Upper lobe of left lung (tissue), 6 donors: ENCODE measurements around the gene KMT2C. TPM values are rescaled to one million over a fixed set of nuclear protein-coding genes. Genes with fewer than 3 reads are reported as not detected.
A peak's percentile ranks its signal among the peaks of the same experiment; 100 is the strongest.

ENCODE experiments used
- ATAC-seq, 2 donors: fragments of 200-7000 bp; cut with Tn5 transposase; one replicate each; pipeline ENCODE4 v1.9.1; 2022; ENCODE audit warnings: mild to moderate bottlenecking in 2 of 2, moderate library complexity in 2 of 2; ENCODE audit not compliant: low FRiP score in 2 of 2
- DNase-seq, 2 donors: peaks; one replicate each; pipeline ENCODE4 v3.0.0-alpha.2; 2019 to 2020
- H3K27ac ChIP-seq, 4 donors: fragments of 200-600 bp; sonication (generic); one replicate each; pipeline ENCODE4 v1.5.1; 2016 to 2019
- H3K27me3 ChIP-seq, 4 donors: fragments of 200-600 bp; sonication (generic); one replicate each; pipeline ENCODE4 v1.5.1; 2017 to 2019
- H3K36me3 ChIP-seq, 4 donors: fragments of 200-600 bp; sonication (generic); one replicate each; pipeline ENCODE4 v1.5.1; 2016 to 2019
- H3K4me1 ChIP-seq, 4 donors: fragments of 200-600 bp; sonication (generic); one replicate each; pipeline ENCODE4 v1.5.1; 2018 to 2019
- H3K4me3 ChIP-seq, 4 donors: fragments of 200-600 bp; sonication (generic); one replicate each; pipeline ENCODE4 v1.5.1; 2017 to 2019; ENCODE audit warnings: mild to moderate bottlenecking in 2 of 4, moderate library complexity in 1 of 4
- H3K9me3 ChIP-seq, 4 donors: fragments of 200-600 bp; sonication (generic); one replicate each; pipeline ENCODE4 v1.5.1; 2018 to 2019
- CTCF ChIP-seq, 6 experiments: fragments of 450-650 bp in 4 of 6; fragments of 200-600 bp in 2 of 6; sonication (generic) in 2 of 6; IDR thresholded peaks; one replicate each; pipeline ENCODE4 v1.5.1; 2016 to 2019; ENCODE audit warnings: antibody characterized with exemption in 6 of 6
- EP300 ChIP-seq, 4 donors: sonication (generic); formaldehyde crosslinking; IDR thresholded peaks; one replicate each; pipeline ENCODE4 v1.5.1; 2017; ENCODE audit warnings: antibody characterized with exemption in 4 of 4, control low read depth in 2 of 4
- POLR2A ChIP-seq, 4 donors: fragments of 450-650 bp; IDR thresholded peaks; one replicate each; pipeline ENCODE4 v1.5.1; 2016 to 2017; ENCODE audit warnings: antibody characterized with exemption in 4 of 4, mild to moderate bottlenecking in 2 of 4
- POLR2AphosphoS5 ChIP-seq, 2 donors: sonication (generic); formaldehyde crosslinking; IDR thresholded peaks; one replicate each; pipeline ENCODE4 v1.5.1; 2017; ENCODE audit warnings: antibody characterized with exemption in 2 of 2
- WGBS, 2 donors: methylation state at CpG; one replicate each; pipeline ENCODE4 v1.1.5; 2017 to 2018; 5-methylcytosine and 5-hydroxymethylcytosine counted together
- total RNA-seq, 6 donors: library from RNA; depleted of rRNA in 4 of 6; stranded (reverse); fragments of >200 nt in 4 of 6; gene quantifications; one replicate each; pipeline versions ENCODE4 v1.1.0 to v1.2.1, GENCODE V29; 2016 to 2021
- donor health status: DM: no; HTN: no; CAD: no; lungs with moderate emphysema.
- donor health status: DM: no; HTN: yes; CAD: no; lungs with severe emphysema.

KMT2C gene
- total RNA-seq, 6 donors from 2014 or later: 60.5 to 108 (median 85.0) TPM

GRCh38 chr7:152335900-152336571, 99.8 kb downstream of the KMT2C start:
- no peaks in the 10 kb centered on the region for H3K9me3 ChIP-seq
- peak overlapping the region in 2 of 4 donors; percentile 15 to 17 for H3K4me3 ChIP-seq
- H3K27me3 ChIP-seq: no peaks in the 10 kb centered on the region
- peak in 1 of 2 donors; percentile 28 for ATAC-seq
- 45% methylated on average over 2 of the region's 2 CpGs for WGBS, 2 donors
- no peak for TF ChIP-seq CTCF (IDR thresholded peaks at IDR 0.05)
- TF ChIP-seq POLR2AphosphoS5 (IDR thresholded peaks at IDR 0.05): no peak
- TF ChIP-seq POLR2A (IDR thresholded peaks at IDR 0.05): no peak
- TF ChIP-seq EP300 (IDR thresholded peaks at IDR 0.05): no peak
- no peaks in the 10 kb centered on the region for H3K36me3 ChIP-seq
- no peak for DNase-seq
- peaks cover 23 to 42% (median 32%) of the 10 kb centered on the region in 4 donors for H3K4me1 ChIP-seq
- peak overlapping the region; percentile 19 to 41 (median 32) for H3K27ac ChIP-seq

DNA sequence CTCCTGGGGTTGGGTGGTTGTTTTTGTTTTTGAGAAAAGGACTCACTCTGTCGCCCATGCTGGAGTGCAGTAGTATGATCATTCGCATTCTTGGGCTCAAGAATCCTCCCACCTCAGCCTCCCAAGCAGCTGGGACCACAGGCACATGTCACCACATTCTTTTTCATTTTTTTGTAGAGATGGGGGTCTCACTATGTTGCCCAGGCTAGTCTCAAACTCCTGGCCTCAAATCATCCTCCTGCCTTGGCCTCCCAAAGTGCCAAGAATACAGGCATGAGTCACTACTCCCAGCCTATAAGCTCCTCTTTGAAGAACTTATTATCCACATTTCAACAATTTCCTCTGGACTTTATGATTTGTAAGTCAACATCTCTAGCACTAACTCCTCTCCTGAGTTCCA, 102.7 kb downstream of the KMT2C start:
- DNase-seq (no peak), ATAC-seq (no peak)
- WGBS, 2 donors: 93 to 100% methylated on average over 2 of the region's 2 CpGs
- Histone ChIP-seq H3K4me1 (peaks cover 21 to 26% (median 24%) of the 10 kb centered on the region in 4 donors), H3K9me3 (no peaks in the 10 kb centered on the region), H3K36me3 (peaks cover 0 to 14% (median 5%) of the 10 kb centered on the region in 4 donors), H3K27me3 (no peaks in the 10 kb centered on the region), H3K4me3 (no peak overlapping the region), H3K27ac (no peak overlapping the region)
- TF ChIP-seq CTCF (IDR thresholded peaks at IDR 0.05) (no peak), POLR2A (IDR thresholded peaks at IDR 0.05) (no peak), POLR2AphosphoS5 (IDR thresholded peaks at IDR 0.05) (no peak), EP300 (IDR thresholded peaks at IDR 0.05) (no peak)

GRCh38 chr7:152330827-152331226, 105.0 kb downstream of the KMT2C start:
- DNase-seq: no peak
- WGBS, 2 donors: 88 to 98% methylated on average over 2 of the region's 2 CpGs
- H3K36me3 ChIP-seq: peaks cover 0 to 20% (median 8%) of the 10 kb centered on the region in 4 donors
- H3K9me3 ChIP-seq: no peaks in the 10 kb centered on the region
- no peak overlapping the region for H3K4me3 ChIP-seq
- no peak overlapping the region for H3K27ac ChIP-seq
- peaks cover 6 to 10% (median 7%) of the 10 kb centered on the region in 4 donors for H3K4me1 ChIP-seq
- no peaks in the 10 kb centered on the region for H3K27me3 ChIP-seq
- no peak for ATAC-seq
- no peak for TF ChIP-seq EP300 (IDR thresholded peaks at IDR 0.05)
- TF ChIP-seq POLR2A (IDR thresholded peaks at IDR 0.05): no peak
- no peak for TF ChIP-seq POLR2AphosphoS5 (IDR thresholded peaks at IDR 0.05)
- TF ChIP-seq CTCF (IDR thresholded peaks at IDR 0.05): no peak

GRCh38 chr7:152329469-152329868, 106.3 kb downstream of the KMT2C start:
- no peak for DNase-seq
- H3K36me3 ChIP-seq: peaks cover 0 to 20% (median 8%) of the 10 kb centered on the region in 4 donors
- H3K27me3 ChIP-seq: no peaks in the 10 kb centered on the region
- TF ChIP-seq CTCF (IDR thresholded peaks at IDR 0.05): no peak
- no peak for TF ChIP-seq POLR2A (IDR thresholded peaks at IDR 0.05)
- TF ChIP-seq POLR2AphosphoS5 (IDR thresholded peaks at IDR 0.05): no peak
- no peak for TF ChIP-seq EP300 (IDR thresholded peaks at IDR 0.05)
- H3K4me1 ChIP-seq: no peaks in the 10 kb centered on the region
- ATAC-seq: no peak
- WGBS, 2 donors: 56 to 79% methylated on average over 2 of the region's 2 CpGs
- no peaks in the 10 kb centered on the region for H3K9me3 ChIP-seq
- no peak overlapping the region for H3K27ac ChIP-seq
- no peak overlapping the region for H3K4me3 ChIP-seq

DNA sequence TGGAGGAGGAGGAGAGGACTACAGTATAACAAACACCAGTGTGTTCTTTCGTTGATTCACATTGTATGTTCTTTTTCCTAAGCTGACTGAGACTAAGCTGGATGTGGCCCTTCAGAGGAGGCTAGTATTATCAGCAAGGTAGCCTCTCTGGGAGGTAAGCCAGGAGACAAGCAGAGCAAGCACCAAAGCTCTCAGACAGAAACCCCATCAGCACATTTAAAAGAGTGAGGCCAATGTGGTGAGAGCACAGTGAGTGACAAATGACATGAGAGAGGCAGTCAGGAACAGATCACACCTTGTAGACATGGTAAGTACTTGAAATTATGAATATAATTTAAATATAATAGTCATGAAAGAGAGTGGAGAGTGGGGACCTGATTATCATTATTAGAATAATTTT, 107.6 kb downstream of the KMT2C start:
- DNase-seq (no peak), ATAC-seq (no peak)
- no peak overlapping the region for H3K27ac ChIP-seq
- no peaks in the 10 kb centered on the region for H3K9me3 ChIP-seq
- 88 to 94% methylated on average over 1 of the region's 1 CpG for WGBS, 2 donors
- no peaks in the 10 kb centered on the region for H3K4me1 ChIP-seq
- peaks cover 0 to 20% (median 8%) of the 10 kb centered on the region in 4 donors for H3K36me3 ChIP-seq
- no peaks in the 10 kb centered on the region for H3K27me3 ChIP-seq
- TF ChIP-seq EP300 (IDR thresholded peaks at IDR 0.05) (no peak), CTCF (IDR thresholded peaks at IDR 0.05) (no peak), POLR2AphosphoS5 (IDR thresholded peaks at IDR 0.05) (no peak), POLR2A (IDR thresholded peaks at IDR 0.05) (no peak)
- no peak overlapping the region for H3K4me3 ChIP-seq
